Neural cell (in vitro differentiated cells): ENCODE data around the gene RAET1G.
"Not testable (repeated sequence)": the region's sequence is repeated elsewhere in the genome, so short reads cannot be mapped to it uniquely, and the experiment has no call there.

ENCODE experiments used
- CTCF ChIP-seq: fragments of 450-650 bp; IDR thresholded peaks from 2 replicates; pipeline ENCODE4 v1.5.1; 2014; ENCODE audit warnings: antibody characterized with exemption, mild to moderate bottlenecking, moderate library complexity; ENCODE audit not compliant: poor library complexity, severe bottlenecking
- EP300 ChIP-seq: fragments of 450-650 bp; conservative IDR thresholded peaks from 2 replicates; pipeline ENCODE4 v1.6.1; 2014; ENCODE audit warnings: antibody characterized with exemption, mild to moderate bottlenecking, moderate library complexity; ENCODE audit not compliant: poor library complexity, severe bottlenecking
- POLR2AphosphoS5 ChIP-seq: IDR thresholded peaks from 2 replicates; pipeline ENCODE4 v1.6.1; 2012

GRCh38 chr6:149943321-149943720, 20.4 kb upstream of the RAET1G start:
- TF ChIP-seq POLR2AphosphoS5, CTCF, EP300: not testable (repeated sequence)
